Smooth muscle cell (in vitro differentiated cells): Measurements from ENCODE around the gene PTPRE. TPM values are rescaled to one million over a fixed set of nuclear protein-coding genes. Genes with fewer than 3 reads are reported as not detected.

Experiments used
- DNase-seq: peaks from one replicate; lab custom pipeline; 2025; ENCODE audit not compliant: unreplicated experiment; lab: John Stamatoyannopoulos, UW
- H2AFZ ChIP-seq: fragments of 200-600 bp; sonication (generic); 2 replicates; pipeline ENCODE4 v1.6.0; 2016; ENCODE audit warnings: antibody characterized with exemption, low read depth, mild to moderate bottlenecking
- H3F3A ChIP-seq: fragments of 200-600 bp; sonication (generic); 2 replicates; pipeline ENCODE4 v1.6.0; 2017; ENCODE audit warnings: antibody characterized with exemption, low read depth
- H3K27ac ChIP-seq: fragments of 200-600 bp; sonication (generic); 2 replicates; pipeline ENCODE4 v1.5.1; 2016; ENCODE audit warnings: low read depth, mild to moderate bottlenecking
- H3K27me3 ChIP-seq: fragments of 200-600 bp; sonication (generic); 2 replicates; pipeline ENCODE4 v1.6.1; 2016; ENCODE audit warnings: low read depth, mild to moderate bottlenecking
- H3K36me3 ChIP-seq: fragments of 200-600 bp; sonication (generic); 2 replicates; pipeline ENCODE4 v1.5.1; 2016; ENCODE audit warnings: low read depth
- H3K4me1 ChIP-seq: fragments of 200-600 bp; sonication (generic); 2 replicates; pipeline ENCODE4 v1.5.1; 2016; ENCODE audit warnings: low read depth
- H3K4me2 ChIP-seq: fragments of 200-600 bp; sonication (generic); 2 replicates; pipeline ENCODE4 v1.6.0; 2016; ENCODE audit warnings: mild to moderate bottlenecking
- H3K4me3 ChIP-seq: fragments of 200-600 bp; sonication (generic); 2 replicates; pipeline ENCODE4 v1.5.1; 2016; ENCODE audit warnings: mild to moderate bottlenecking
- H3K79me2 ChIP-seq: fragments of 200-600 bp; sonication (generic); 2 replicates; pipeline ENCODE4 v1.6.0; 2016; ENCODE audit warnings: low read depth, mild to moderate bottlenecking
- H3K9ac ChIP-seq: fragments of 200-600 bp; sonication (generic); 2 replicates; pipeline ENCODE4 v1.6.0; 2016; ENCODE audit warnings: low read depth
- H3K9me3 ChIP-seq: fragments of 200-600 bp; sonication (generic); replicated peaks from 2 replicates; pipeline ENCODE4 v1.5.1; 2016; ENCODE audit warnings: low read depth
- H4K20me1 ChIP-seq: fragments of 200-600 bp; sonication (generic); 2 replicates; pipeline ENCODE4 v1.6.0; 2016; ENCODE audit warnings: low read depth
- WGBS: methylation state at CpG from one replicate; pipeline ENCODE4 v1.1.7; 2016; ENCODE audit warnings: low lambda C conversion rate; 5-methylcytosine and 5-hydroxymethylcytosine counted together
- polyA plus RNA-seq: library from polyadenylated mRNA; unstranded; fragments of >200 nt; fragmentation: Nextera tagmentation; extraction: Ambion mirVana; gene quantifications from 2 replicates; pipeline ENCODE4 v1.2.1, GENCODE V29; 2016
- total RNA-seq: library from RNA; depleted of rRNA; stranded (reverse); fragments of >200 nt; gene quantifications from 2 replicates; pipeline ENCODE4 v1.2.3, GENCODE V29; 2014
- TF ChIP-seq, protein P1 (sequence below): fragments of 200-600 bp; sonication (generic); IDR thresholded peaks from 2 replicates; pipeline ENCODE4 v1.5.1; 2017; ENCODE audit warnings: borderline replicate concordance, mild to moderate bottlenecking, antibody characterized with exemption; ENCODE audit not compliant: insufficient read depth, poor library complexity, severe bottlenecking

The PTPRE gene
- total and polyA plus RNA-seq, 2 experiments from 2014 or later = 17.1 to 22.7 TPM

DNA sequence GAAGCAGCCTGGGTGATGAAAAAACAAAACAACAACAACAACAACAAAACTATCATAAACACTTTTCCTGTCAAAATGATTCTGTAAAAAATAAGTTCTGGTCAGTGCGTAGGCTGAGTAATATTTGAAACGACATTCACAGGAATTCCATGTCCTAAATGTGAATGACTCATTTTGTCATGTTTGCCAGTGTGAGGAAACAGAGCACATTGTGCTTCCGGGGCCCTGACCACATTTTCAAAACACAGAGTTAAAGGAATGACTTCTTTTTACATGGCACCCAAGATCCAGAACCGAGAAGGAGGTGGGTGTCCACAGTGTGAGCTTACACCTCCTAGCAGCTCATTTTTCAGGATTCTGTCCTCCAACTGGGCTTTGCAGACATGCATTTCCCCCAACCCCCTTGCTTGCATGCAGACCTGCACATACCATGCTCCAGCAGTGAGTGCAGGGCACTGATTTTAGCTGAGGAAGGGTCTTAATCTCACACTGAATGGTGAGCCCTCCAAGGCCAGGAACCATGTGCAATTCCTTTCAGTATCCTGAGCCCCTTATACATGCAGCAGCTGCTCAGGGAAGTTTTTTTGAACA, 17.2 kb upstream of the PTPRE start:
- Histone ChIP-seq H3K4me1 (no peaks in the 10 kb centered on the region), H4K20me1 (no peaks in the 10 kb centered on the region), H3K4me3 (no peak overlapping the region), H3K9ac (no peak overlapping the region), H2AFZ (peak overlapping the region; percentile 22), H3K4me2 (peak overlapping the region; percentile 65), H3K9me3 (no peaks in the 10 kb centered on the region), H3K36me3 (no peaks in the 10 kb centered on the region), H3K27ac (peak overlapping the region; percentile 86), H3F3A (no peaks in the 10 kb centered on the region), H3K79me2 (no peaks in the 10 kb centered on the region), H3K27me3 (no peaks in the 10 kb centered on the region)
- WGBS = 6% methylated on average over 4 of the region's 4 CpGs
- no peak for DNase-seq
- TF ChIP-seq, protein P1, sequence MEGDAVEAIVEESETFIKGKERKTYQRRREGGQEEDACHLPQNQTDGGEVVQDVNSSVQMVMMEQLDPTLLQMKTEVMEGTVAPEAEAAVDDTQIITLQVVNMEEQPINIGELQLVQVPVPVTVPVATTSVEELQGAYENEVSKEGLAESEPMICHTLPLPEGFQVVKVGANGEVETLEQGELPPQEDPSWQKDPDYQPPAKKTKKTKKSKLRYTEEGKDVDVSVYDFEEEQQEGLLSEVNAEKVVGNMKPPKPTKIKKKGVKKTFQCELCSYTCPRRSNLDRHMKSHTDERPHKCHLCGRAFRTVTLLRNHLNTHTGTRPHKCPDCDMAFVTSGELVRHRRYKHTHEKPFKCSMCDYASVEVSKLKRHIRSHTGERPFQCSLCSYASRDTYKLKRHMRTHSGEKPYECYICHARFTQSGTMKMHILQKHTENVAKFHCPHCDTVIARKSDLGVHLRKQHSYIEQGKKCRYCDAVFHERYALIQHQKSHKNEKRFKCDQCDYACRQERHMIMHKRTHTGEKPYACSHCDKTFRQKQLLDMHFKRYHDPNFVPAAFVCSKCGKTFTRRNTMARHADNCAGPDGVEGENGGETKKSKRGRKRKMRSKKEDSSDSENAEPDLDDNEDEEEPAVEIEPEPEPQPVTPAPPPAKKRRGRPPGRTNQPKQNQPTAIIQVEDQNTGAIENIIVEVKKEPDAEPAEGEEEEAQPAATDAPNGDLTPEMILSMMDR = no peak

DNA sequence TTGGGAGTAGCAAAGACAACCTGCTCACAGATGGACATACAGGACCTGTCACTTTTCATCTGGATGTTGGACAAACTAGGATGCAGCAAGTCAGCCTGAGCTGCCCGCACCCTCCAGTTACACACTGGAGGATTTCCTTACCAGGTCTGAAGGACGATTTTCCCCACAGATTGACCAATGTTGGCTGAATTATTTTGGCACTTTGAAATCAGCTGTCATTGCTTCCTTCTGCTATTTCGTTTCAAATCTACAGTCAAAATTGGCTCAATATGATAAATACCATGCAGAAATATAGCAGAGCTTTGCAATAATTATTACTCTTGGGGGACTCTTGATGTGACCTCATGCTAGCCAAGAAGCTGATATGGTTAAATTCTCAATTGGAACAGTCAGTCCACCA, 16.7 kb upstream of the PTPRE start:
- H3F3A ChIP-seq = no peaks in the 10 kb centered on the region
- H3K9ac ChIP-seq = no peak overlapping the region
- no peaks in the 10 kb centered on the region for H3K9me3 ChIP-seq
- no peak for DNase-seq
- no peaks in the 10 kb centered on the region for H3K4me1 ChIP-seq
- no peaks in the 10 kb centered on the region for H3K79me2 ChIP-seq
- no peaks in the 10 kb centered on the region for H3K27me3 ChIP-seq
- no peak overlapping the region for H3K4me3 ChIP-seq
- no peaks in the 10 kb centered on the region for H4K20me1 ChIP-seq
- 77% methylated on average over 3 of the region's 3 CpGs for WGBS
- no peak overlapping the region for H2AFZ ChIP-seq
- peak overlapping the region; percentile 65 for H3K4me2 ChIP-seq
- peak overlapping the region; percentile 86 for H3K27ac ChIP-seq
- H3K36me3 ChIP-seq = no peaks in the 10 kb centered on the region
- TF ChIP-seq, protein P1 = no peak

GRCh38 chr10:127890832-127891334, 16.0 kb upstream of the PTPRE start:
- H3K4me3 ChIP-seq = peak overlapping the region; percentile 40

More at GRCh38 chr10:127890832-127891334, 16.0 kb upstream of the PTPRE start:
- Histone ChIP-seq H3K4me1 (no peaks in the 10 kb centered on the region), H3K9ac (no peak overlapping the region), H3K27ac (no peak overlapping the region), H3K9me3 (no peaks in the 10 kb centered on the region), H3K27me3 (no peaks in the 10 kb centered on the region), H3K36me3 (no peaks in the 10 kb centered on the region), H3K79me2 (no peaks in the 10 kb centered on the region), H3K4me2 (no peak overlapping the region), H2AFZ (no peak overlapping the region), H3F3A (no peaks in the 10 kb centered on the region), H4K20me1 (no peaks in the 10 kb centered on the region)
- 96% methylated on average over 3 of the region's 3 CpGs for WGBS
- TF ChIP-seq, protein P1 = no peak
- DNase-seq = no peak
